Thymus (tissue), 11 donors: ENCODE data around the gene NPM1. TPM values are rescaled to one million over a fixed set of nuclear protein-coding genes. Genes with fewer than 3 reads are reported as not detected.

ENCODE experiments used
- DNase-seq, 9 donors: peaks; one replicate each; pipeline ENCODE4 v3.0.0-alpha.2; 2013; ENCODE audit warnings: low spot score in 9 of 9, low read depth in 6 of 9, missing footprints in 1 of 9
- H3K27ac ChIP-seq, 2 donors: one replicate each; pipeline ENCODE4 v1.5.1; 2013; ENCODE audit warnings: control low read depth in 1 of 2, low read depth in 1 of 2, low read length in 1 of 2, mild to moderate bottlenecking in 1 of 2, moderate library complexity in 1 of 2
- H3K27me3 ChIP-seq, 2 donors: one replicate each; pipeline ENCODE4 v1.5.1; 2013; ENCODE audit warnings: low read length in 1 of 2; ENCODE audit not compliant: control insufficient read depth in 2 of 2, insufficient read depth in 1 of 2
- H3K36me3 ChIP-seq, 2 donors: one replicate each; pipeline ENCODE4 v1.5.1; 2013; ENCODE audit warnings: low read length in 1 of 2, mild to moderate bottlenecking in 1 of 2, moderate library complexity in 1 of 2; ENCODE audit not compliant: control insufficient read depth in 2 of 2, insufficient read depth in 2 of 2
- H3K4me1 ChIP-seq, 2 donors: one replicate each; pipeline ENCODE4 v1.5.1; 2013; ENCODE audit warnings: low read length in 2 of 2; ENCODE audit not compliant: control insufficient read depth in 2 of 2, insufficient read depth in 2 of 2
- H3K4me3 ChIP-seq, 2 donors: one replicate each; pipeline ENCODE4 v1.5.1; 2013; ENCODE audit warnings: low read length in 2 of 2, control low read depth in 1 of 2, mild to moderate bottlenecking in 1 of 2
- H3K9me3 ChIP-seq, 2 donors: one replicate each; pipeline ENCODE4 v1.5.1; 2013; ENCODE audit warnings: low read length in 1 of 2, mild to moderate bottlenecking in 1 of 2; ENCODE audit not compliant: control insufficient read depth in 2 of 2, insufficient read depth in 1 of 2
- WGBS: extraction: QIAGEN DNeasy Blood & Tissue Kit; methylation state at CpG from one replicate; pipeline ENCODE4 v1.1.7; 2013; 5-methylcytosine and 5-hydroxymethylcytosine counted together
- polyA plus RNA-seq: library from polyadenylated mRNA; stranded (reverse); fragments of 200-250 nt; gene quantifications from one replicate; pipeline ENCODE4 v1.2.3, GENCODE V29; 2013
- total RNA-seq: library from RNA; stranded (reverse); fragments of 120-200 nt; gene quantifications from one replicate; pipeline ENCODE4 v1.2.4, GENCODE V29; 2013
- donor health status: healthy.

Gene NPM1
- total and polyA plus RNA-seq, 2 donors: 2,207 to 2,632 TPM

GRCh38 chr5:171420431-171421241, 33.0 kb downstream of the NPM1 start:
- H3K4me1 ChIP-seq: peaks cover 0 to 18% of the 10 kb centered on the region in 2 donors
- no peak overlapping the region for H3K27ac ChIP-seq
- no peaks in the 10 kb centered on the region for H3K36me3 ChIP-seq
- peaks cover 26 to 48% of the 10 kb centered on the region in 2 donors for H3K27me3 ChIP-seq
- H3K4me3 ChIP-seq: peak overlapping the region; percentile 10 to 43
- H3K9me3 ChIP-seq: peaks cover 0 to 9% of the 10 kb centered on the region in 2 donors
- WGBS: 3% methylated on average over 65 of the region's 65 CpGs
- DNase-seq: peak in 1 of 9 donors; percentile 33

GRCh38 chr5:171421331-171422262, 33.9 kb downstream of the NPM1 start:
- DNase-seq: no peak
- H3K4me1 ChIP-seq: peaks cover 0 to 18% of the 10 kb centered on the region in 2 donors

GRCh38 chr5:171422495-171422894, 34.8 kb downstream of the NPM1 start:
- H3K36me3 ChIP-seq: no peaks in the 10 kb centered on the region
- peaks cover 0 to 18% of the 10 kb centered on the region in 2 donors for H3K4me1 ChIP-seq
- no peak for DNase-seq
- 100% methylated on average over 2 of the region's 2 CpGs for WGBS
- H3K27me3 ChIP-seq: peaks cover 26 to 48% of the 10 kb centered on the region in 2 donors
- H3K4me3 ChIP-seq: no peak overlapping the region
- H3K9me3 ChIP-seq: peaks cover 0 to 9% of the 10 kb centered on the region in 2 donors
- no peak overlapping the region for H3K27ac ChIP-seq

More at GRCh38 chr5:171421331-171422262, 33.9 kb downstream of the NPM1 start:
- WGBS: 79% methylated on average over 16 of the region's 16 CpGs
- Histone ChIP-seq H3K4me3 (no peak overlapping the region), H3K27me3 (peaks cover 26 to 48% of the 10 kb centered on the region in 2 donors), H3K9me3 (peaks cover 0 to 9% of the 10 kb centered on the region in 2 donors), H3K36me3 (no peaks in the 10 kb centered on the region), H3K27ac (no peak overlapping the region)

GRCh38 chr5:171422902-171423663, 35.4 kb downstream of the NPM1 start:
- no peaks in the 10 kb centered on the region for H3K36me3 ChIP-seq
- no peak overlapping the region for H3K4me3 ChIP-seq
- WGBS: 96% methylated on average over 26 of the region's 26 CpGs
- no peak for DNase-seq
- H3K27ac ChIP-seq: no peak overlapping the region
- peaks cover 0 to 9% of the 10 kb centered on the region in 2 donors for H3K9me3 ChIP-seq
- H3K27me3 ChIP-seq: peaks cover 26 to 48% of the 10 kb centered on the region in 2 donors
- peaks cover 0 to 18% of the 10 kb centered on the region in 2 donors for H3K4me1 ChIP-seq

- no peak for DNase-seq
- no peaks in the 10 kb centered on the region for H3K36me3 ChIP-seq
- peaks cover 20 to 38% of the 10 kb centered on the region in 2 donors for H3K27me3 ChIP-seq
- peaks cover 0 to 5% of the 10 kb centered on the region in 2 donors for H3K9me3 ChIP-seq
- H3K4me1 ChIP-seq: peaks cover 0 to 9% of the 10 kb centered on the region in 2 donors
- H3K27ac ChIP-seq: no peak overlapping the region
- WGBS: 95% methylated on average over 5 of the region's 5 CpGs
- H3K4me3 ChIP-seq: no peak overlapping the region
Observed at GRCh38 chr5:171424726-171425125, 37.1 kb downstream of the NPM1 start.

GRCh38 chr5:171425596-171426244, 38.1 kb downstream of the NPM1 start:
- 96% methylated on average over 14 of the region's 14 CpGs for WGBS
- no peak overlapping the region for H3K27ac ChIP-seq
- H3K4me3 ChIP-seq: no peak overlapping the region
- no peak for DNase-seq
- H3K36me3 ChIP-seq: no peaks in the 10 kb centered on the region
- H3K4me1 ChIP-seq: peaks cover 0 to 6% of the 10 kb centered on the region in 2 donors
- H3K27me3 ChIP-seq: peaks cover 10 to 30% of the 10 kb centered on the region in 2 donors
- H3K9me3 ChIP-seq: peaks cover 0 to 5% of the 10 kb centered on the region in 2 donors

GRCh38 chr5:171426266-171426665, 38.6 kb downstream of the NPM1 start:
- Histone ChIP-seq H3K9me3 (peaks cover 0 to 5% of the 10 kb centered on the region in 2 donors), H3K36me3 (no peaks in the 10 kb centered on the region), H3K27ac (no peak overlapping the region), H3K27me3 (peaks cover 5 to 24% of the 10 kb centered on the region in 2 donors), H3K4me1 (peaks cover 0 to under 1% of the 10 kb centered on the region in 2 donors), H3K4me3 (no peak overlapping the region)
- 95% methylated on average over 4 of the region's 4 CpGs for WGBS
- DNase-seq: no peak

- Histone ChIP-seq H3K27me3 (peaks cover 2 to 20% of the 10 kb centered on the region in 2 donors), H3K9me3 (peaks cover 0 to 1% of the 10 kb centered on the region in 2 donors), H3K36me3 (no peaks in the 10 kb centered on the region), H3K4me1 (no peaks in the 10 kb centered on the region), H3K27ac (no peak overlapping the region), H3K4me3 (no peak overlapping the region)
- 97% methylated on average over 9 of the region's 9 CpGs for WGBS
- DNase-seq: no peak
Observed at GRCh38 chr5:171426680-171427079, 39.0 kb downstream of the NPM1 start.
